HCT116 (cell line): ENCODE data around the gene FOXN1. TPM values are rescaled to one million over a fixed set of nuclear protein-coding genes. Genes with fewer than 3 reads are reported as not detected.

ENCODE experiments used
- ATAC-seq: fragments of 200-7000 bp; cut with Tn5 transposase; 2 replicates; pipeline ENCODE4 v1.9.1; 2020; ENCODE audit warnings: mild to moderate bottlenecking, moderate library complexity
- BruUV-seq: library from RNA; stranded (reverse); fragments of 400-500 nt; replicated peaks from 2 replicates; lab custom pipeline; 2021; lab: Mats Ljungman, UMichigan
- CTCF ChIA-PET: fragments of 300-600 bp; sonication (Branson Sonifier 250); formaldehyde crosslinking; loops from one replicate; lab custom pipeline; 2021; ENCODE audit warnings: antibody characterized with exemption; lab: Charles Lee
- POLR2A ChIA-PET: fragments of 300-600, 350-600 bp; sonication (Branson Sonifier 250); formaldehyde crosslinking; loops from one replicate; lab custom pipeline; 2021; ENCODE audit warnings: antibody characterized with exemption; lab: Charles Lee
- RAD21 ChIA-PET, 2 experiments: fragments of 300-600 bp; sonication (Branson Sonifier 250); formaldehyde crosslinking; loops; one replicate each; lab custom pipeline; 2023; ENCODE audit warnings: low total read pairs in 2 of 2; ENCODE audit not compliant: uncharacterized antibody in 2 of 2, unreplicated experiment in 2 of 2, low non-redundant PET in 1 of 2; lab: Charles Lee
- DNase-seq: peaks from one replicate; pipeline ENCODE4 v3.0.0-alpha.2; 2010; ENCODE audit warnings: low read depth, low spot score
- H2AFZ ChIP-seq: fragments of 200-600 bp; shearing (Covaris generic), sonication (generic); 2 replicates; pipeline ENCODE4 v1.6.1; 2017; ENCODE audit warnings: low read depth, mixed run types, mixed read lengths, antibody characterized with exemption, low read length; ENCODE audit not compliant: poor library complexity, severe bottlenecking
- H3K27ac ChIP-seq: 2 replicates; pipeline ENCODE4 v1.5.1; 2012; ENCODE audit warnings: low read depth, low read length
- H3K27me3 ChIP-seq: fragments of 200-600 bp; sonication (generic); 2 replicates; pipeline ENCODE4 v1.6.1; 2016; ENCODE audit warnings: mixed run types, low read length, mixed read lengths; ENCODE audit not compliant: insufficient read depth
- H3K36me3 ChIP-seq, 2 experiments: fragments of 200-500 bp in 1 of 2; fragments of 200-600 bp in 1 of 2; sonication (Bioruptor generic) in 1 of 2; sonication (generic) in 1 of 2; 2 replicates each; pipeline versions ENCODE4 v1.5.1 to v1.6.1; 2014 to 2016; ENCODE audit warnings: low read length in 2 of 2, inconsistent platforms in 1 of 2, mixed read lengths in 1 of 2, mixed run types in 1 of 2; ENCODE audit not compliant: insufficient read depth in 2 of 2, control insufficient read depth in 1 of 2
- H3K4me1 ChIP-seq, 2 experiments: fragments of 200-600 bp in 1 of 2; sonication (generic) in 1 of 2; 2 replicates each; pipeline versions ENCODE4 v1.5.1 to v1.6.1; 2012 to 2017; ENCODE audit warnings: low read length in 2 of 2, inconsistent platforms in 1 of 2, mild to moderate bottlenecking in 1 of 2, mixed read lengths in 1 of 2, mixed run types in 1 of 2, moderate library complexity in 1 of 2; ENCODE audit not compliant: insufficient read depth in 2 of 2, control insufficient read depth in 1 of 2
- H3K4me2 ChIP-seq: fragments of 200-600 bp; sonication (generic); 2 replicates; pipeline ENCODE4 v1.6.1; 2017; ENCODE audit warnings: mixed run types, low read length, mixed read lengths
- H3K4me3 ChIP-seq, 2 experiments: fragments of 200-600 bp in 1 of 2; sonication (generic) in 1 of 2; replicated peaks in 1 of 2; 2 replicates each; pipeline ENCODE4 v1.5.1; 2011 to 2016; ENCODE audit warnings: low read length in 2 of 2, control low read depth in 1 of 2, low read depth in 1 of 2, mild to moderate bottlenecking in 1 of 2, mixed read lengths in 1 of 2, mixed run types in 1 of 2
- H3K79me2 ChIP-seq: fragments of 200-600 bp; sonication (generic); 2 replicates; pipeline ENCODE4 v1.6.1; 2017; ENCODE audit warnings: mild to moderate bottlenecking, mixed run types, low read length, moderate library complexity, mixed read lengths; ENCODE audit not compliant: insufficient read depth
- H3K9ac ChIP-seq: fragments of 200-600 bp; sonication (generic); 2 replicates; pipeline ENCODE4 v1.6.1; 2016; ENCODE audit warnings: low read length, mixed read lengths
- H3K9me2 ChIP-seq: fragments of 200-600 bp; sonication (generic), shearing (Covaris generic); 2 replicates; pipeline ENCODE4 v1.6.1; 2017; ENCODE audit warnings: mixed run types, mild to moderate bottlenecking, moderate library complexity; ENCODE audit not compliant: insufficient read depth
- H3K9me3 ChIP-seq, 2 experiments: fragments of 200-500 bp in 1 of 2; fragments of 200-600 bp in 1 of 2; sonication (Bioruptor generic) in 1 of 2; sonication (generic) in 1 of 2; 2 replicates each; pipeline ENCODE4 v1.6.1; 2014 to 2017; ENCODE audit warnings: low read length in 2 of 2, mixed read lengths in 2 of 2, inconsistent platforms in 1 of 2, low read depth in 1 of 2, mild to moderate bottlenecking in 1 of 2, mixed run types in 1 of 2, moderate library complexity in 1 of 2; ENCODE audit not compliant: control insufficient read depth in 1 of 2, insufficient read depth in 1 of 2
- H4K20me1 ChIP-seq: fragments of 200-600 bp; sonication (generic), shearing (Covaris generic); 2 replicates; pipeline ENCODE4 v1.6.1; 2017; ENCODE audit warnings: mixed run types, mild to moderate bottlenecking, moderate library complexity; ENCODE audit not compliant: insufficient read depth
- EZH2 ChIP-seq: fragments of 200-600 bp; sonication (generic); IDR thresholded peaks from 2 replicates; pipeline ENCODE4 v1.6.1; 2017; ENCODE audit warnings: antibody characterized with exemption, mixed run types
- JUND ChIP-seq: IDR thresholded peaks from 2 replicates; pipeline ENCODE4 v1.6.1; 2012
- SIN3A ChIP-seq: IDR thresholded peaks from 2 replicates; pipeline ENCODE4 v1.6.1; 2012; ENCODE audit warnings: low read depth
- YY1 ChIP-seq: IDR thresholded peaks from 2 replicates; pipeline ENCODE4 v1.6.1; 2011; ENCODE audit warnings: low read length, low read depth, moderate library complexity, mild to moderate bottlenecking; ENCODE audit not compliant: insufficient replicate concordance; ENCODE audit errors: extremely low read depth
- ZFX ChIP-seq: fragments of 450-650 bp; IDR thresholded peaks from 2 replicates; pipeline ENCODE4 v1.6.1; 2017
- ZNF274 ChIP-seq: fragments of 200-500 bp; sonication (Bioruptor generic); IDR thresholded peaks from 2 replicates; pipeline ENCODE4 v1.6.1; 2014; ENCODE audit warnings: mild to moderate bottlenecking, low read depth, low read length, inconsistent platforms
- intact Hi-C: fragments of 100-400 bp; cut with micrococcal nuclease; formaldehyde crosslinking; loops from 2 replicates; pipeline ENCODE4 v1.10.0; 2022
- total RNA-seq: library from RNA; stranded (reverse); gene quantifications from one replicate; pipeline ENCODE4 v1.2.1, GENCODE V29; 2021; ENCODE audit not compliant: unreplicated experiment
- TF ChIP-seq, protein P1 (sequence below), 3 experiments: fragments of 200-600 bp in 1 of 3; sonication (generic) in 1 of 3; IDR thresholded peaks in 2 of 3; conservative IDR thresholded peaks in 1 of 3; 2 replicates each; pipeline ENCODE4 v1.5.1; 2012 to 2017; ENCODE audit warnings: low read depth in 2 of 3, low read length in 2 of 3, antibody characterized with exemption in 1 of 3, borderline replicate concordance in 1 of 3, control low read depth in 1 of 3, mild to moderate bottlenecking in 1 of 3, mixed read lengths in 1 of 3, mixed run types in 1 of 3, moderate library complexity in 1 of 3; ENCODE audit not compliant: insufficient read depth in 1 of 3

FOXN1 gene
- total RNA-seq, 1 experiment from 2014 or later = not detected

- H3K9me3 ChIP-seq = no peaks in the 10 kb centered on the region
- no peak overlapping the region for H3K27ac ChIP-seq
- no TSS peak for BruUV-seq
- ATAC-seq (no peak), DNase-seq (no peak)
- intact Hi-C loops = no loop called here
- ChIA-PET RAD21 (no interaction called here), POLR2A (no interaction called here), CTCF (no interaction called here)
- no peaks in the 10 kb centered on the region for H3K79me2 ChIP-seq
- no peaks in the 10 kb centered on the region for H4K20me1 ChIP-seq
- H3K4me1 ChIP-seq = peaks cover 6 to 9% of the 10 kb centered on the region in 2 experiments; a peak in 3 of 4 replicates
- no peak overlapping the region for H3K9ac ChIP-seq
- no peaks in the 10 kb centered on the region for H3K9me2 ChIP-seq
- TF ChIP-seq JUND (no peak), ZNF274 (no peak), EZH2 (no peak), SIN3A (no peak), ZFX (no peak), YY1 (no peak)
- TF ChIP-seq, protein P1, sequence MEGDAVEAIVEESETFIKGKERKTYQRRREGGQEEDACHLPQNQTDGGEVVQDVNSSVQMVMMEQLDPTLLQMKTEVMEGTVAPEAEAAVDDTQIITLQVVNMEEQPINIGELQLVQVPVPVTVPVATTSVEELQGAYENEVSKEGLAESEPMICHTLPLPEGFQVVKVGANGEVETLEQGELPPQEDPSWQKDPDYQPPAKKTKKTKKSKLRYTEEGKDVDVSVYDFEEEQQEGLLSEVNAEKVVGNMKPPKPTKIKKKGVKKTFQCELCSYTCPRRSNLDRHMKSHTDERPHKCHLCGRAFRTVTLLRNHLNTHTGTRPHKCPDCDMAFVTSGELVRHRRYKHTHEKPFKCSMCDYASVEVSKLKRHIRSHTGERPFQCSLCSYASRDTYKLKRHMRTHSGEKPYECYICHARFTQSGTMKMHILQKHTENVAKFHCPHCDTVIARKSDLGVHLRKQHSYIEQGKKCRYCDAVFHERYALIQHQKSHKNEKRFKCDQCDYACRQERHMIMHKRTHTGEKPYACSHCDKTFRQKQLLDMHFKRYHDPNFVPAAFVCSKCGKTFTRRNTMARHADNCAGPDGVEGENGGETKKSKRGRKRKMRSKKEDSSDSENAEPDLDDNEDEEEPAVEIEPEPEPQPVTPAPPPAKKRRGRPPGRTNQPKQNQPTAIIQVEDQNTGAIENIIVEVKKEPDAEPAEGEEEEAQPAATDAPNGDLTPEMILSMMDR (IDR thresholded peaks at IDR 0.05 in 2 of 3, conservative IDR thresholded peaks at IDR 0.05 in 1 of 3; ENCODE audit: borderline replicate concordance in 1 of 3, insufficient read depth in 1 of 3, low read depth in 2 of 3, low read length in 2 of 3) = no peak
- peaks cover 32 to 42% of the 10 kb centered on the region in 2 experiments for H3K36me3 ChIP-seq
- no peaks in the 10 kb centered on the region for H3K27me3 ChIP-seq
- no peak overlapping the region for H3K4me2 ChIP-seq
- H3K4me3 ChIP-seq = no peak overlapping the region
- H2AFZ ChIP-seq = no peak overlapping the region
Observed at GRCh38 chr17:28578246-28579195, 72.4 kb downstream of the FOXN1 start.
